HepG2 (cell line): Measurements from ENCODE around the gene PDIA6.

Source experiments
- CTCF ChIP-seq: sonication (generic); formaldehyde crosslinking; IDR thresholded peaks from 2 replicates; pipeline ENCODE4 v1.5.0; 2020; ENCODE audit warnings: mild to moderate bottlenecking, missing genetic modification reagents, moderate library complexity
- SNAPC4 ChIP-seq: sonication (generic); formaldehyde crosslinking; IDR thresholded peaks from 2 replicates; pipeline ENCODE4 v1.4.0; 2020; ENCODE audit warnings: mild to moderate bottlenecking, missing genetic modification reagents
- SRSF9 ChIP-seq: fragments of 200-400 bp; formaldehyde crosslinking; IDR thresholded peaks from 2 replicates; pipeline ENCODE4 v1.6.1; 2018; ENCODE audit warnings: borderline replicate concordance, mild to moderate bottlenecking, low read depth, low read length; ENCODE audit not compliant: insufficient read depth, poor library complexity, severe bottlenecking
- ZNF326 ChIP-seq: sonication (generic); formaldehyde crosslinking; IDR thresholded peaks from 2 replicates; pipeline ENCODE4 v1.4.0; 2020; ENCODE audit warnings: missing genetic modification reagents, borderline replicate concordance
- ZNF772 ChIP-seq: sonication (generic); formaldehyde crosslinking; IDR thresholded peaks from 2 replicates; pipeline ENCODE4 v1.5.0; 2020; ENCODE audit warnings: mild to moderate bottlenecking, missing genetic modification reagents

GRCh38 chr2:10826625-10827024 is 14.0 kb upstream of the PDIA6 start:
- TF ChIP-seq SRSF9, result no peak
- TF ChIP-seq SNAPC4, result no peak
- TF ChIP-seq CTCF, result no peak
- TF ChIP-seq ZNF772, result no peak
- TF ChIP-seq ZNF326, result no peak
